ENCODE data around the gene SRSF2.
"Not testable (repeated sequence)": the region's sequence is repeated elsewhere in the genome, so short reads cannot be mapped to it uniquely, and the experiment has no call there.

The SRSF2 gene

GRCh38 chr17:76737082-76737675 is at the start of gene SRSF2:
TSS of gene SRSF2 (minus strand) at chr17:76737331. CDS start at chr17:76737160, 171 bp downstream.
- DNase-seq: peak; percentile 98

- no peak for DNase-seq
Observed at GRCh38 chr17:76784926-76785325, 47.8 kb upstream of the SRSF2 start.

- no peak for DNase-seq
Observed at GRCh38 chr17:76783146-76783545, 46.0 kb upstream of the SRSF2 start.

- no peak for DNase-seq
Observed at GRCh38 chr17:76781056-76781982, 44.2 kb upstream of the SRSF2 start.

- DNase-seq: no peak
Observed at GRCh38 chr17:76775021-76775600, 38.0 kb upstream of the SRSF2 start.

- DNase-seq: peak; percentile 58
Observed at GRCh38 chr17:76772842-76773525, 35.9 kb upstream of the SRSF2 start.

GRCh38 chr17:76758570-76758969 is 21.4 kb upstream of the SRSF2 start:
- no peak for DNase-seq

- no peak for DNase-seq
Observed at GRCh38 chr17:76757256-76757655, 20.1 kb upstream of the SRSF2 start.

GRCh38 chr17:76755285-76755684 is 18.2 kb upstream of the SRSF2 start:
- DNase-seq: no peak

- DNase-seq: peak; percentile 25
Observed at GRCh38 chr17:76753061-76753961, 16.2 kb upstream of the SRSF2 start.

- no peak for DNase-seq
Observed at GRCh38 chr17:76752006-76752405, 14.9 kb upstream of the SRSF2 start.

GRCh38 chr17:76751416-76751993 is 14.4 kb upstream of the SRSF2 start:
- DNase-seq: no peak

GRCh38 chr17:76748657-76749056 is 11.5 kb upstream of the SRSF2 start:
- DNase-seq: no peak

GRCh38 chr17:76747716-76748363 is 10.7 kb upstream of the SRSF2 start:
- DNase-seq: no peak

GRCh38 chr17:76745785-76746184 is 8.7 kb upstream of the SRSF2 start:
- DNase-seq: not testable (repeated sequence)

GRCh38 chr17:76744747-76745146 is 7.6 kb upstream of the SRSF2 start:
- no peak for DNase-seq

GRCh38 chr17:76742958-76743357 is 5.8 kb upstream of the SRSF2 start:
- no peak for DNase-seq

- no peak for DNase-seq
Observed at GRCh38 chr17:76740329-76741118, 3.4 kb upstream of the SRSF2 start.

GRCh38 chr17:76739568-76740115 is 2.5 kb upstream of the SRSF2 start:
- not testable (repeated sequence) for DNase-seq

- no peak for DNase-seq
Observed at GRCh38 chr17:76738468-76738850, 1.3 kb upstream of the SRSF2 start.

All from activated CD8-positive, alpha-beta memory T cell treated with anti-CD3 and anti-CD28 coated beads, Interleukin-2, amount 50 U/mL, for 4 hours (primary cell).